Measurements from ENCODE around the gene ZSWIM5.
"Not testable (repeated sequence)": the region's sequence is repeated elsewhere in the genome, so short reads cannot be mapped to it uniquely, and the experiment has no call there.

ZSWIM5 gene

DNA sequence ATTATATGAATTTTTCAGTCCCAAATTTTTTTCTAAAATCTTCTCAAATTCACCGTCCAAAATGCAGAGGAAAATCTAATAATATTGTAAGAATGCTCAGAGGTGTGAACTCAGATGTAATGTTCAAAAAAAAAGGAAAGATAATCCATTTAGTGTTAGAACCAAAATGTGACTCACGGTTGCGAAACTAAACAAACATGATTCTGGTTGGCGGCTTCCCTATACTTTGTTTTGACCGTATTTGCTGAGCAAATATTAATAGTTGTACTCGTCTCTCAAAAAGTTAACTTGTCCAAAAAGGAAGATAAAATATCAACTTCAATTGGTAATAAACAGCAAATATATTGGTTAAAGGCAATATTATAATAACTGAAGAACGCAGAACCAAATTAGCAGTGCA, 34.4 kb downstream of the ZSWIM5 start:
- Histone ChIP-seq H3K4me1 (ENCODE audit: control insufficient read depth in 5 of 5, insufficient read depth in 5 of 5, low read length in 5 of 5) (no peaks in the 10 kb centered on the region), H3K27ac (ENCODE audit: low read depth, low read length) (no peak overlapping the region), H3K36me3 (ENCODE audit: control insufficient read depth in 5 of 5, insufficient read depth in 5 of 5, low read length in 5 of 5) (no peaks in the 10 kb centered on the region), H3K27me3 (ENCODE audit: control insufficient read depth in 5 of 5, insufficient read depth in 4 of 5, low read length in 5 of 5) (no peaks in the 10 kb centered on the region), H3K9ac (ENCODE audit: low read length in 5 of 5) (no peak overlapping the region), H3K9me3 (ENCODE audit: control insufficient read depth in 5 of 5, low read length in 5 of 5) (no peaks in the 10 kb centered on the region), H3K4me3 (ENCODE audit: low read depth in 1 of 5, low read length in 5 of 5) (no peak overlapping the region)

DNA sequence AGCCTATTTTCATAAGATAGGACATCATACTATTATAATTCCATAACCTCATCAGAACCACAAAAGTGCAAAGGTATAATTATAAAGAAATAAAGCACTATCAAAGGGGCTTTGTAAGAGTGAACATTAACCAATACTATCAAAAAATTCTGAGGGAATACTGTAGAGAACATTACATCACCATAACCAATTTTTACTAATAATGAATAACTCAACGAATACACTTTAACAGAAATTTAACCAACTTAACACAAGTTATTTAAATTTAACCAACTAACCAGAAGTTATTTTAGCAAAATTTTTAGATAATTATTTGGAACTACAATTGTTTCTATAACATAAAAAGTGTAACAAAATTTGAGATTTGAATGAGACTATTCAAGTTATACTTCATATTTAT, 34.8 kb downstream of the ZSWIM5 start:
- Histone ChIP-seq H3K27ac (ENCODE audit: low read depth, low read length) (no peak overlapping the region), H3K9me3 (ENCODE audit: control insufficient read depth in 5 of 5, low read length in 5 of 5) (no peaks in the 10 kb centered on the region), H3K4me1 (ENCODE audit: control insufficient read depth in 5 of 5, insufficient read depth in 5 of 5, low read length in 5 of 5) (no peaks in the 10 kb centered on the region), H3K9ac (ENCODE audit: low read length in 5 of 5) (no peak overlapping the region), H3K36me3 (ENCODE audit: control insufficient read depth in 5 of 5, insufficient read depth in 5 of 5, low read length in 5 of 5) (no peaks in the 10 kb centered on the region), H3K27me3 (ENCODE audit: control insufficient read depth in 5 of 5, insufficient read depth in 4 of 5, low read length in 5 of 5) (no peaks in the 10 kb centered on the region), H3K4me3 (ENCODE audit: low read depth in 1 of 5, low read length in 5 of 5) (no peak overlapping the region)

DNA sequence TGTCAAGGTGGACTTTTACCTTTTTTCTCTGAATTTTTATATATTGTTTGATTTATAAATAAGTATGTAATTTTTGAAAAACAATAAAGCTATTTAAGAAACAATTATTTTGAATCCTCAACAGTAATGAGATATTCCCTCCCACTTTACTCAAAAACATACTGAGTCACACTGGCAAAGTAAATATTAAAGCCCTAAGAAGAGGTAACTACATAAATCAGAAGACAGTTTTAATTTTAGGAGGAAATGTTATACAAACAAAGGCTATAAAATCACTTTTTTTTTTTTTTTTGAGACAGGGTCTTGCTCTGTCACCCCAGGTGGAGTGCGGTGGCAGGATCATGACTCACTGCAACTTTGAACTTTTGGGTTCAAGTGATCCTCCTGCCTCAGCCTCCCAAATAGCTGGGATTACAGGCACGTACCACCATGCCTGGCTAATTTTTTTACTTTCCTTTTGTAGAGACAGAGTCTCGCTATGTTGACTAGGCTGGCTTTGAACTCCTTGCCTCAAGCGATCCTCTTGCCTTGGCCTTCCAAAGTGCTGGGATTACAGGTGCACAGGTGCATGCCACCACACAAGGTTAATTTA, 36.2 kb downstream of the ZSWIM5 start:
- Histone ChIP-seq H3K4me1 (ENCODE audit: control insufficient read depth in 5 of 5, insufficient read depth in 5 of 5, low read length in 5 of 5) (no peaks in the 10 kb centered on the region), H3K27me3 (ENCODE audit: control insufficient read depth in 5 of 5, insufficient read depth in 4 of 5, low read length in 5 of 5) (no peaks in the 10 kb centered on the region), H3K9me3 (ENCODE audit: control insufficient read depth in 5 of 5, low read length in 5 of 5) (no peaks in the 10 kb centered on the region), H3K4me3 (ENCODE audit: low read depth in 1 of 5, low read length in 5 of 5) (no peak overlapping the region), H3K36me3 (ENCODE audit: control insufficient read depth in 5 of 5, insufficient read depth in 5 of 5, low read length in 5 of 5) (no peaks in the 10 kb centered on the region), H3K27ac (ENCODE audit: low read depth, low read length) (no peak overlapping the region), H3K9ac (ENCODE audit: low read length in 5 of 5) (no peak overlapping the region)

DNA sequence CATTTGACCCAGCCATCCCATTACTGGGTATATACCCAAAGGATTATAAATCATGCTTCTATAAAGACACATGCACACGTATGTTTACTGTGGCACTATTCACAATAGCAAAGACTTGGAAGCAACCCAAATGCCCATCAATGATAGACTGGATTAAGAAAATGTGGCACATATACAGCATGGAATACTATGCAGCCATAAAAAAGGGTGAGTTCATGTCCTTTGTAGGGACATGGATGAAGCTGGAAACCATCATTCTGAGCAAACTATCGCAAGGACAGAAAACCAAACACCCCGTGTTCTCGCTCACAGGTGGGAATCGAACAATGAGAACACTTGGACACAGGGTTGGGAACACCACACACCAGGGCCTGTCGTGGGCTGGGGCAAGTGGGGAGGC, 38.5 kb downstream of the ZSWIM5 start:
- not testable (repeated sequence) for H3K9ac ChIP-seq (ENCODE audit: low read length in 5 of 5); H3K36me3 ChIP-seq (ENCODE audit: control insufficient read depth in 5 of 5, insufficient read depth in 5 of 5, low read length in 5 of 5); H3K27me3 ChIP-seq (ENCODE audit: control insufficient read depth in 5 of 5, insufficient read depth in 4 of 5, low read length in 5 of 5); H3K27ac ChIP-seq (ENCODE audit: low read depth, low read length); H3K9me3 ChIP-seq (ENCODE audit: control insufficient read depth in 5 of 5, low read length in 5 of 5); H3K4me1 ChIP-seq (ENCODE audit: control insufficient read depth in 5 of 5, insufficient read depth in 5 of 5, low read length in 5 of 5); H3K4me3 ChIP-seq (ENCODE audit: low read depth in 1 of 5, low read length in 5 of 5)

DNA sequence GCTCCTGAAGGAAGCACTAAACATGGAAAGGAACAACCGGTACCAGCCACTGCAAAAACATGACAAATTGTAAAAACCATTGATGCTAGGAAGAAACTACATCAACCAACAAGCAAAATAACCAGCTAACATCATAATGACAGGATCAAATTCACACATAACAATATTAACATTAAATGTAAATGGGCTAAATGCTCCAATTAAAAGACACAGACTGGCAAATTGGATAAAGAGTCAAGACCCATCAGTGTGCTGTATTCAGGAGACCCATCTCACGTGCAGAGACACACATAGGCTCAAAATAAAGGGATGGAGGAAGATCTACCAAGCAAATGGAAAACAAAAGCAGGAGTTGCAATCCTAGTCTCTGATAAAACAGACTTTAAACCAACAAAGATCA, 42.1 kb downstream of the ZSWIM5 start:
- H3K27me3 ChIP-seq (ENCODE audit: control insufficient read depth in 5 of 5, insufficient read depth in 4 of 5, low read length in 5 of 5); H3K4me1 ChIP-seq (ENCODE audit: control insufficient read depth in 5 of 5, insufficient read depth in 5 of 5, low read length in 5 of 5); H3K9me3 ChIP-seq (ENCODE audit: control insufficient read depth in 5 of 5, low read length in 5 of 5); H3K36me3 ChIP-seq (ENCODE audit: control insufficient read depth in 5 of 5, insufficient read depth in 5 of 5, low read length in 5 of 5); H3K4me3 ChIP-seq (ENCODE audit: low read depth in 1 of 5, low read length in 5 of 5); H3K9ac ChIP-seq (ENCODE audit: low read length in 5 of 5); H3K27ac ChIP-seq (ENCODE audit: low read depth, low read length): not testable (repeated sequence)

DNA sequence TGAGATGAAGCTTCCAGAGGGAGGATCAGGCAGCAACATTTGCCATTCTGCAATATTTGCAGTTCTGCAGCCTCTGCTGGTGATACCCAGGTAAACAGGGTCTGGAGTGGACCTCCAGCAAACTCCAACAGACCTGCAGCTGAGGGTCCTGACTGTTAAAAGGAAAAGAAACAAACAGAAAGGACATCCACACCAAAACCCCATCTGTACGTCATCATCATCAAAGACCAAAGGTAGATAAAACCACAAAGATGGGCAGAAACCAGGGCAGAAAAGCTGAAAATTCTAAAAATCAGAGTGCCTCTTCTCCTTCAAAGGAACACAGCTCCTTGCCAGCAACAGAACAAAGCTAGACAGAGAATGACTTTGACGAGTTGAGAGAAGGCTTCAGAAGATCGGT, 43.3 kb downstream of the ZSWIM5 start:
- H3K27ac ChIP-seq (ENCODE audit: low read depth, low read length); H3K27me3 ChIP-seq (ENCODE audit: control insufficient read depth in 5 of 5, insufficient read depth in 4 of 5, low read length in 5 of 5); H3K4me3 ChIP-seq (ENCODE audit: low read depth in 1 of 5, low read length in 5 of 5); H3K9me3 ChIP-seq (ENCODE audit: control insufficient read depth in 5 of 5, low read length in 5 of 5); H3K4me1 ChIP-seq (ENCODE audit: control insufficient read depth in 5 of 5, insufficient read depth in 5 of 5, low read length in 5 of 5); H3K36me3 ChIP-seq (ENCODE audit: control insufficient read depth in 5 of 5, insufficient read depth in 5 of 5, low read length in 5 of 5); H3K9ac ChIP-seq (ENCODE audit: low read length in 5 of 5): not testable (repeated sequence)

DNA sequence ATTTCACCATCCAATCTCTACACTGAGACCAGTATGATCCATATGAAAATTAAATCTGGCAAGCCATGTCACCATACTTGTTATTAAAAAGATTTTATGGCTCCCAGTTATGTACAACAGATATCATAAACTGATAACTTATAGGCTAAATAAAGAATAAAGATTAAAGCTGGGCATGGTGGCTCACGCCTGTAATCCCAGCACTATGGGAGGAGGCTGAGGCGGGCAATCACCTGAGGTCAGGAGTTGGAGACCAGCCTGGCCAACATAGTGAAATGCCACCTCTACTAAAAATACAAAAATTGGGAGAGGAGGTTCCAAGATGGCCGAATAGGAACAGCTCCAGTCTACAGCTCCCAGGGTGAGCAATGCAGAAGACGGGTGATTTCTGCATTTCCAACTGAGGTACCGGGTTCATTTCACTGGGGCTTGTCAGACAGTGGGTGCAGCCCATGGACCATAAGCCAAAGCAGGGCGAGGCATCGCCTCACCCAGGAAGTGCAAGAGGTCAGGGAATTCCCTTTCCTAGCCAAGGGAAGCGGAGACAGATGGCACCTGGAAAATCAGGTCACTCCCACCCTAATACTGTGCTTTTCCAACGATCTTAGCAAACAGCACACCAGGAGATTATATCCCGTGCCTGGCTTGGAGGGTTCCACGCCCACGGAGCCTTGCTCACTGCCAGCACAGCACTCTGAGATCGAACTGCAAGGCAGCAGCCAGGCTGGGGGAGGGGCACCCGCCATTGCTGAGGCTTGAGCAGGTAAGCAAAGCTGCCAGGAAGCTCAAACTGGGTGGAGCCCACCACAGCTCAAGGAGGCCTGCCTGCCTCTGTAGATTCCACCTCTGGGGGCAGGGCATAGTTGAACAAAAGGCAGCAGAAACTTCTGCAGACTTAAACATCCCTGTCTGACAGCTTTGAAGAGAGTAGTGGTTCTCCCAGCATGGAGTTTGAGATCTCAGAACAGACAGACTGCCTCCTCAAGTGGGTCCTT, 44.1 kb downstream of the ZSWIM5 start:
- H3K36me3 ChIP-seq (ENCODE audit: control insufficient read depth in 5 of 5, insufficient read depth in 5 of 5, low read length in 5 of 5); H3K27me3 ChIP-seq (ENCODE audit: control insufficient read depth in 5 of 5, insufficient read depth in 4 of 5, low read length in 5 of 5); H3K4me3 ChIP-seq (ENCODE audit: low read depth in 1 of 5, low read length in 5 of 5); H3K27ac ChIP-seq (ENCODE audit: low read depth, low read length); H3K9ac ChIP-seq (ENCODE audit: low read length in 5 of 5); H3K9me3 ChIP-seq (ENCODE audit: control insufficient read depth in 5 of 5, low read length in 5 of 5); H3K4me1 ChIP-seq (ENCODE audit: control insufficient read depth in 5 of 5, insufficient read depth in 5 of 5, low read length in 5 of 5): not testable (repeated sequence)

DNA sequence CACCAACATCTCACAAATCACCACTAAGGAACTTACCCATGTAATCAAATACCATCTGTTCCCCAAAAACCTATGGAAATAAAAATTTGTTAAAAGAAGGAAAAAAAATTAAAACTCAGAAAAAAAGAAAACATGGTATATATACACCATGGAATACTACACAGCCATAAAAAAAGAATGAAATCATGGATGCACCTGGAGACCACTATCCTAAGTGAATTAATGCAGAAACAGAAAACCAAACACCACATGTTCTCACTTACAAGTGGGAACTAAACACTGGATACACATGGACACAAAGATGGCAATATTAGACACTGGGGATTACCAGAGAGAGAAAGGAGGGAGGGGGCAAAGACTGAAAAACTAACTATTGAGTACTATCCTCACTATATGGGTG, 50.4 kb downstream of the ZSWIM5 start:
- H3K4me3 ChIP-seq (ENCODE audit: low read depth in 1 of 5, low read length in 5 of 5): no peak overlapping the region
- no peaks in the 10 kb centered on the region for H3K4me1 ChIP-seq (ENCODE audit: control insufficient read depth in 5 of 5, insufficient read depth in 5 of 5, low read length in 5 of 5)
- H3K9me3 ChIP-seq (ENCODE audit: control insufficient read depth in 5 of 5, low read length in 5 of 5): peaks cover 0 to 6% (median 0%) of the 10 kb centered on the region in 5 donors
- H3K27me3 ChIP-seq (ENCODE audit: control insufficient read depth in 5 of 5, insufficient read depth in 4 of 5, low read length in 5 of 5): no peaks in the 10 kb centered on the region
- no peaks in the 10 kb centered on the region for H3K36me3 ChIP-seq (ENCODE audit: control insufficient read depth in 5 of 5, insufficient read depth in 5 of 5, low read length in 5 of 5)
- no peak overlapping the region for H3K27ac ChIP-seq (ENCODE audit: low read depth, low read length)
- no peak overlapping the region for H3K9ac ChIP-seq (ENCODE audit: low read length in 5 of 5)

DNA sequence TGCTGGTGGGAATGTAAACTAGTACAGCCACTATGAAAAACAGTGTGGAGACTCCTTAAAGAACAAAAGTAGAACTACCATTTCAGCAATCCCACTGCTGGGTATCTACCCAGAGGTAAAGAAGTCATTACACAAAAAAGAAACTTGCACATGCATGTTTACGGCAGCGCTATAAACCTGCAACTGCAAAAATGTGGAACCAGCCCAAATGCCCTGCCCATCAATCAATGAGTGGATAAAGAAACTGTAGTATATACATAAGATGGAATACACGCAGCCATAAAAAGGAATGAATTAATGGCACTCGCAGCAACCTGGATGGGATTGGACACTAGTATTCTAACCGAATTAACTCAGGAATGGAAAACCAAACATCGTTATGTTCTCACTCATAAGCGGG, 51.0 kb downstream of the ZSWIM5 start:
- Histone ChIP-seq H3K27ac (ENCODE audit: low read depth, low read length) (no peak overlapping the region), H3K36me3 (ENCODE audit: control insufficient read depth in 5 of 5, insufficient read depth in 5 of 5, low read length in 5 of 5) (no peaks in the 10 kb centered on the region), H3K4me1 (ENCODE audit: control insufficient read depth in 5 of 5, insufficient read depth in 5 of 5, low read length in 5 of 5) (no peaks in the 10 kb centered on the region), H3K4me3 (ENCODE audit: low read depth in 1 of 5, low read length in 5 of 5) (no peak overlapping the region), H3K9me3 (ENCODE audit: control insufficient read depth in 5 of 5, low read length in 5 of 5) (peaks cover 0 to 6% (median 0%) of the 10 kb centered on the region in 5 donors), H3K9ac (ENCODE audit: low read length in 5 of 5) (no peak overlapping the region), H3K27me3 (ENCODE audit: control insufficient read depth in 5 of 5, insufficient read depth in 4 of 5, low read length in 5 of 5) (no peaks in the 10 kb centered on the region)

DNA sequence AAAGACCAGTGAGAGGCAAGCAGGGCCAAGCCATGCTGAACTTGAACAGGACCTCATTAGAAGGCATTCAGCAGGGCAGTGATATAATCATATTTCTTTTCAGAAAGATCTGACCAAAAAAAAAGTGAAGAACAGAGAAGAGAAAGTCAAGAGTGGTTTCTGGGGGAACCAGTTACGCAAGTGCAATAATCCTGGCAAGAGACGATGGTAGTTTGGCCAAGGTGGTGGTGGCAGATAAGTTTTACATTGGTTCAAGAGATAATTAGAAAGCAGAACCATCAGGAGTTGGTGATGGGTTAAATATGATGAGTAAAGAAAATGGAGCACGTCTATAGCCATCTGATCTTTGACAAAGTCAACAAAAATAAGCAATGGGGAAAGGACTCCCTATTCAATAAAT, 54.3 kb downstream of the ZSWIM5 start:
- Histone ChIP-seq H3K4me3 (ENCODE audit: low read depth in 1 of 5, low read length in 5 of 5) (no peak overlapping the region), H3K27me3 (ENCODE audit: control insufficient read depth in 5 of 5, insufficient read depth in 4 of 5, low read length in 5 of 5) (no peaks in the 10 kb centered on the region), H3K9ac (ENCODE audit: low read length in 5 of 5) (no peak overlapping the region), H3K9me3 (ENCODE audit: control insufficient read depth in 5 of 5, low read length in 5 of 5) (peaks cover 0 to 6% (median 0%) of the 10 kb centered on the region in 5 donors), H3K36me3 (ENCODE audit: control insufficient read depth in 5 of 5, insufficient read depth in 5 of 5, low read length in 5 of 5) (no peaks in the 10 kb centered on the region), H3K4me1 (ENCODE audit: control insufficient read depth in 5 of 5, insufficient read depth in 5 of 5, low read length in 5 of 5) (no peaks in the 10 kb centered on the region), H3K27ac (ENCODE audit: low read depth, low read length) (no peak overlapping the region)
